ENCODE results near the gene DPYSL3. TPM values are rescaled to one million over a fixed set of nuclear protein-coding genes. Genes with fewer than 3 reads are reported as not detected.

The DPYSL3 gene
- total RNA-seq, 1 donor from 2014 or later: 84.1 TPM

- no peaks in the 10 kb centered on the region for H3K36me3 Mint-ChIP-seq (ENCODE audit: unreplicated experiment)
- peak overlapping the region; percentile 97 for H3K27ac Mint-ChIP-seq (ENCODE audit: unreplicated experiment)
- no peaks in the 10 kb centered on the region for H3K27me3 Mint-ChIP-seq (ENCODE audit: unreplicated experiment)
- TF ChIP-seq CTCF (IDR thresholded peaks at IDR 0.05): no peak
- DNase-seq (ENCODE audit: extremely low spot score, unreplicated experiment): no peak
- H3K4me1 Mint-ChIP-seq (ENCODE audit: unreplicated experiment): peaks cover 47% of the 10 kb centered on the region
- peak overlapping the region; percentile 99 for H3K4me3 Mint-ChIP-seq (ENCODE audit: unreplicated experiment)
- peaks cover under 1% of the 10 kb centered on the region for H3K9me3 Mint-ChIP-seq (ENCODE audit: unreplicated experiment)
Measured at GRCh38 chr5:147454996-147455677, 54.7 kb downstream of the DPYSL3 start.

DNA sequence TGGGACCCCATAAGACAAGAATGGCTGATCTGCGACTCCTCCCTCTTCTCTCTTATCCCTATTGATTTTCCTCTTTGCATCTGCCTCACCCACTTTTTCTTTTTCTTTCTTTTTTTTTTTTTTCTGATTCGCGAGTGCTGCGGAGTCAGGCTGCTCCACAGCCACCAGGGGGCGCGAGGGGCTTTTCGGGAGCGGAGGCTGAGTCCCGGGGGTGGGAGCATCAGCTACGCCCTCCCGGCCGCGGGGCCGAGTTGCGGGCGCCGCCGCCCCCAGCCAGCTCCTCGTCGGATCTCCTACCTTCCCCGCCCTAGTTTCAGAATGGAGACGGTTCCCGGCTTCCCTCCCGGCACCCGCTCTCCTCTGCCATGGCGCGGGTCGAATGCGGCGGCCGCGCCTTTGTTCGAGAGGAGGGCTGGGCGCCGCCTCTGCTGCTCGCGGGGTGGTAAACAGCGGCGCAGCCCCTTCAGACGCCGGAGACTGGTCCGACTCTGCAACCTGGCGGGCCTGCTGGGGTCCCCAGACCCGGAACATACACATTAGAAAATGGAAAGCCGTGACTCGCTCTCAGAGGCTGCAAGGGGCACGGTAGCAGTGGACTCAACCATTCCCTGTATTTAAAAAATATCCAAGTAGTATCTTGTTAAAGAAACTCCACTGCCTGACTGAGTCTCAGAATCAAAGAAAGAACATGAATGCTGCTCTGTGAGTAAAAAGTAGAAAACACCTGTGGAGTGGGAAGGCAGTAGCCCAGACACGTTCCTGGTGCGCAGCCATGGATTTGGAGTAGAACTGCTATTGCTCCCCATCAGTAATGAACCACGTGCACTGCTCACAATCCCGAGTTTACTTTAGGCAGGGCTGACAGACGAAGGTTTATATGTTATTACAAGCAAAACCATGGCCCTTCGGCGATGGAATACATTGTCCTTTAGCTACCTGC is 55.7 kb downstream of the DPYSL3 start:
- peak; percentile 93 for TF ChIP-seq CTCF (IDR thresholded peaks at IDR 0.05)
- peak; percentile 97 for DNase-seq (ENCODE audit: extremely low spot score, unreplicated experiment)
- Mint-ChIP-seq H3K9me3 (ENCODE audit: unreplicated experiment) (no peaks in the 10 kb centered on the region), H3K27ac (ENCODE audit: unreplicated experiment) (peak overlapping the region; percentile 97), H3K36me3 (ENCODE audit: unreplicated experiment) (no peaks in the 10 kb centered on the region), H3K27me3 (ENCODE audit: unreplicated experiment) (no peaks in the 10 kb centered on the region), H3K4me3 (ENCODE audit: unreplicated experiment) (peak overlapping the region; percentile 99), H3K4me1 (ENCODE audit: unreplicated experiment) (peaks cover 54% of the 10 kb centered on the region)

DNA sequence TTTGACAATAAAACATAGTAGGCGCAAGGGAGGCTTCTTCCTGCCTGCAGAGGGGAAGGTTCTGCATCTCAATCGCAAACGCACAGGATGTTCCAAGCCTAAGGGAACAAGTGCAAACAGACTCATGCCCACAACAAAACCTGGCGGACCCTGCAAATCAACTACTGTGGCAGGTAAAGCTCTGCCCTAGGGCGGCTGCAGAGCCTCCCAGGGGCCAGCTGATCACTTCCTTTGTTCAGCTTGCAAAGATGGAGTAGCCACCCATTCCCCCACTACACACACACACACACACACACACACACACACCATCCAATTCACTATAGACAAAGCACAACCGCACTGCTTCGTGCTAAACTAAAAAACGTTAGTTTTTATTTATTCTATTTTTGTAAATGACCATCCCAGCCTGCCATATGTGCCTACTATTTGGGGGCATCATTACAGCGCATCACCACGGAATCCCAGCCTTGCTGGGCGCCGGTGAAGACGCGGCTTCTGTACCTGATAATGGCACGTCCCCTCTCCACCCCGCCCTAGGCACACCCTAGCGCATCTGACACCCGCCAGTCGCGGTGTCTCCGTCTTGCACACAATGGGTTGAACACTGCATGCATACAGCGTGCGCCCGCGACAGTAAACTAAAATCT is 57.6 kb downstream of the DPYSL3 start:
- no peak for TF ChIP-seq CTCF (IDR thresholded peaks at IDR 0.05)
- DNase-seq (ENCODE audit: extremely low spot score, unreplicated experiment): no peak
- peak overlapping the region; percentile 99 for H3K4me3 Mint-ChIP-seq (ENCODE audit: unreplicated experiment)
- H3K9me3 Mint-ChIP-seq (ENCODE audit: unreplicated experiment): no peaks in the 10 kb centered on the region
- no peaks in the 10 kb centered on the region for H3K36me3 Mint-ChIP-seq (ENCODE audit: unreplicated experiment)
- H3K27me3 Mint-ChIP-seq (ENCODE audit: unreplicated experiment): no peaks in the 10 kb centered on the region
- H3K4me1 Mint-ChIP-seq (ENCODE audit: unreplicated experiment): peaks cover 62% of the 10 kb centered on the region
- peak overlapping the region; percentile 76 for H3K27ac Mint-ChIP-seq (ENCODE audit: unreplicated experiment)

DNA sequence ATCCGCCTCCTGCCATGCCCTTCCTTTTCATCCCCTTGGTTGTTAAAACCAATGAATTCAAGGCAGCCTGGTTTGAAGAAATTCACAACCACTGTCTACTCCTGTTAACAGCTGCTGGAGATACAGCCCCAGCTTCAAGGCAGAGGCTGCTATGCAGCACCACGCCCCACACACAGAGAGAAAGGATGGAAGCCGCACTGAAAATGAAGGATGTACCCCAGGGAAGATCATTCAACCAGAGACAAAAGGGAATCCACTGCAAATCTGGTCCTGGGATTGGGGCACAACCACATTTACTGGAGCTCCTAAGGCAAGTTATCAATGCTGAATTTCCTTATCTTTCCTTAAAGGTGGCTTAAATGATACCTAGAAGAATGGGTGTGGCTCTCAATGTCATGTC is 58.7 kb downstream of the DPYSL3 start:
- H3K27ac Mint-ChIP-seq (ENCODE audit: unreplicated experiment): no peak overlapping the region
- no peaks in the 10 kb centered on the region for H3K36me3 Mint-ChIP-seq (ENCODE audit: unreplicated experiment)
- H3K4me3 Mint-ChIP-seq (ENCODE audit: unreplicated experiment): no peak overlapping the region
- H3K9me3 Mint-ChIP-seq (ENCODE audit: unreplicated experiment): no peaks in the 10 kb centered on the region
- no peaks in the 10 kb centered on the region for H3K27me3 Mint-ChIP-seq (ENCODE audit: unreplicated experiment)
- no peak for DNase-seq (ENCODE audit: extremely low spot score, unreplicated experiment)
- TF ChIP-seq CTCF (IDR thresholded peaks at IDR 0.05): no peak
- H3K4me1 Mint-ChIP-seq (ENCODE audit: unreplicated experiment): peaks cover 64% of the 10 kb centered on the region

Data from osteocyte (in vitro differentiated cells).